GM12873 (cell line): ENCODE data around the gene UBE2L5.

Source experiments
- CTCF ChIP-seq: IDR thresholded peaks from 2 replicates; pipeline ENCODE4 v1.5.1; 2012; ENCODE audit warnings: low read depth, mild to moderate bottlenecking, moderate library complexity, low read length, control low read depth; ENCODE audit not compliant: insufficient read depth; ENCODE audit errors: missing control alignments

Gene UBE2L5

DNA sequence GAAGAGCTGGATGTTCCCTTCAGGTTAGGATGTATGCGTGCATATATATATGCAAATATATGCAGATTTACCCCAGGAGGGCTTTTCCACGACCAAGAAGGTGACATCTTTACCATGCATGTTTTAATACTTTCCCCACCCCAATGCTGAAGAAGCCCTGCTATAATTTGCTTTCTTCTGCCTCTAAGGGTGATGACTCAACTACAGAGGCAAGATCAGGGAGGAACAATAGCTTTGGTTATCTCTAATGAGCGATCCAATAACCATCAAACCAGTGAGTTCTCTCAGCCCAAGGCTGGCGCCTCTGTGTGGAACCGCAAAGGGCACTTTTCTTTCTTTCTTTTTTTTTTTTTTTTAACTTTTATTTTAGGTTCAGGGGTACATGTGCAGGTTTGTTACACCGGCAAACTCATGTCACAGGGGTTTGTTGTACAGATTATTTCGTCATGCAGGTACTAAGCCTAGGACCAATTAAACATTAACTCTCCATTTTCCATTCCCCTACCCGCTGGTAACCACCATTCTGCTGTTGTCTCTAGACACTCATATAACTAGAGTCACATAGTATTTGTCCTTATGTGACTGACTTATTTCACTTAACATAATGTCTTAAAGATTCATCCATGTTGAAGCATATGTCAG lies 25.7 kb upstream of the UBE2L5 start:
- TF ChIP-seq CTCF: no peak

DNA sequence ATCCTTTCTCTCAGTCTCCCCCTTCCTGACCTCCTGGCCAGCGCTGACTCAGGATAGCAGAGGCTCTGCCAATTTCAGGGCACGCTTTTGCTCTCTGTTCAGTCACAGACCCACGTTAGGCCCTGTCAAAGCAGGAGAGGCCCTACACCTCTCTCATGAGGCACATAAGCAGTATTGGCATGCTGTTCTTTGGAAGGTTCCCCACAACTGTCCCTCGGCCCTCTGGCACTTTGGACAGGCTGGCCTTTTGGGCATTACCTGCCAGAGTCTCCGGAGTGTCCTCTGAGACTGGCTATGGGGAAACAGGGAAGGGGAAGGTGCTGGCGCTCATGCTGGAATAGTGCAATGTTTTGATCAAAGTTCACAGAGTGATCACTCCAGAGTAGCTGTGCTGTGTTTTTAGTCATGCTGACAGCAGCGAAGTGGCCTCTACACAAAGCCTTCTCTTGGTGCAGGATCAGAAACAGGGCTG lies 23.7 kb upstream of the UBE2L5 start:
- TF ChIP-seq CTCF: no peak

GRCh38 chr13:30400376-30400775 lies 21.9 kb upstream of the UBE2L5 start:
- no peak for TF ChIP-seq CTCF

DNA sequence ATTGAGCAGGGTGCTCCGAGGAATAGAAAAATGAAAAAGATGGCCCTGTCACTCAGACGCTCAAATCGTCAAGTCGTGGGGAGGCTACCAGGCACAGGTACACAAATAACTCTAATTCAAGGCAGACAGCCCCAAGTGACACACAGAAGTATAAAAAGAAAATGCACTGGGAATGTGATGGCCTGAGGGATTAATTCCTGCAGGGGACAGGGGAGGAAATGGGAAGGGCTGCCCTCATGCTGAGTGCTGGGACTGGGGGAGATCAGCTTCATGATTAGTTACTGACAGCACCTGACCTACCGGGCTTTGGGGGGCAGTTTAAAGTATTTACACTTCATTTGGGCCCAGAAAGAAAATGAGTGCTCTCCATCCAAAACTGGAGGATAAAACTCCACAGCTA lies 20.9 kb upstream of the UBE2L5 start:
- TF ChIP-seq CTCF: no peak

DNA sequence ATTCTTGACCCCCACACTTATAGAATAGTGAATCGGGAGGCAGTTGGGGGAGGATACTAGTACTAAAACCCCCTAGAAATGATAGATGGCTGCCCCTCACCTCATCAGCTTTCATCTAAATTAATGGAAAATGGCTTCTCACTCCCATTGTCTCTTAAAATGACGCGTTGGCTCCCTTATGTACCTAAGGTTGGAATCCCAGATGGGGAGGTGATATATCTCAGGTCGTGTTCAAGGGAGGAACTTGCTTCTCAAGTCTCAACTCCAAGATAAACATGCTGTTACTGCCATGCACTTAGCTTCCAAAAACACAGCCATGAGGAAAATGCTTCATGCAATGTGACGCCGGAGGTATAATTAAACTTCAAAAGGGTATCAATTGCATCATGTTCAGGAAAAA lies 18.8 kb upstream of the UBE2L5 start:
- TF ChIP-seq CTCF: no peak

DNA sequence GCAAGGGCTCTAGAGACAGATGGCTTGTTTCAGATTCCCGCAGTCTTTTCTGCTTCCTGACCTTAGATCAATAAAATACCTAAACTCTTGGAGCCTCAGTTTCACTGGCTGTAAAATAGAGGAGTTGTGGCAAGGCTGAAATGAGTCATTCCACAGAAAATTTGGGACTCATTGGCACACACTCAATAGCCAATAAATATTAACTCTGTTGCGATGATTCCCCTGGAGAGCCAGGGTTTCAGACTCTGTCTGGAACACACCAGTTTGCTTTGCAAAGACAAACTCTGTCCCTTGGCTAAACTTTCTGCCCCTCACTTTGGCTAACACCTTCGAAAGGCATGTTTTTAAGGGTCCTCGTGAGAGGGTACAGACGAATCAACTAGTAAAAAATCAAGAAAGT lies 18.1 kb upstream of the UBE2L5 start:
- no peak for TF ChIP-seq CTCF

- TF ChIP-seq CTCF: no peak
Measured at GRCh38 chr13:30406779-30407416, 15.4 kb upstream of the UBE2L5 start.
